Esophagus (tissue), 2 donors: ENCODE data around the gene TSPAN17. TPM values are rescaled to one million over a fixed set of nuclear protein-coding genes. Genes with fewer than 3 reads are reported as not detected.

Experiments
- H3K27ac ChIP-seq, 2 donors: one replicate each; pipeline ENCODE4 v1.5.1; 2013; ENCODE audit warnings: low read depth in 2 of 2, mild to moderate bottlenecking in 2 of 2, inconsistent platforms in 1 of 2, low read length in 1 of 2, moderate library complexity in 1 of 2
- H3K27me3 ChIP-seq, 2 donors: one replicate each; pipeline ENCODE4 v1.6.1; 2013; ENCODE audit warnings: low read length in 2 of 2, control low read depth in 1 of 2, mild to moderate bottlenecking in 1 of 2; ENCODE audit not compliant: insufficient read depth in 2 of 2, control insufficient read depth in 1 of 2
- H3K36me3 ChIP-seq, 2 donors: one replicate each; pipeline ENCODE4 v1.6.1; 2013; ENCODE audit warnings: low read length in 1 of 2; ENCODE audit not compliant: control insufficient read depth in 2 of 2, insufficient read depth in 2 of 2
- H3K4me1 ChIP-seq, 2 donors: one replicate each; pipeline ENCODE4 v1.6.1; 2013; ENCODE audit warnings: low read length in 1 of 2; ENCODE audit not compliant: control insufficient read depth in 2 of 2, insufficient read depth in 2 of 2
- H3K4me3 ChIP-seq, 2 donors: one replicate each; pipeline ENCODE4 v1.5.1; 2013; ENCODE audit warnings: low read length in 2 of 2, mild to moderate bottlenecking in 2 of 2, low read depth in 1 of 2, moderate library complexity in 1 of 2
- H3K9me3 ChIP-seq, 2 donors: one replicate each; pipeline ENCODE4 v1.6.1; 2013; ENCODE audit warnings: mild to moderate bottlenecking in 2 of 2, low read depth in 1 of 2, low read length in 1 of 2, moderate library complexity in 1 of 2; ENCODE audit not compliant: control insufficient read depth in 2 of 2, insufficient read depth in 1 of 2
- WGBS, 2 donors: extraction: QIAGEN DNeasy Blood & Tissue Kit; methylation state at CpG; one replicate each; pipeline ENCODE4 v1.1.7; 2013; 5-methylcytosine and 5-hydroxymethylcytosine counted together
- polyA plus RNA-seq, 2 donors: library from polyadenylated mRNA; stranded (reverse); fragments of 200-250 nt; gene quantifications; one replicate each; pipeline ENCODE4 v1.2.3, GENCODE V29; 2013
- donor health status: healthy with polysubstance abuse.
- donor health status: Bipolar disorder and iron deficiency.

TSPAN17 gene
- polyA plus RNA-seq, 2 donors = 15.7 to 21.3 TPM

- Histone ChIP-seq H3K4me1 (peaks cover 11 to 12% of the 10 kb centered on the region in 2 donors), H3K36me3 (no peaks in the 10 kb centered on the region), H3K9me3 (no peaks in the 10 kb centered on the region), H3K27ac (peak overlapping the region in 1 of 2 donors; percentile 48), H3K4me3 (no peak overlapping the region), H3K27me3 (no peaks in the 10 kb centered on the region)
- 90 to 93% methylated on average over 7 of the region's 7 CpGs for WGBS, 2 donors
These were observed 1.1 kb upstream of the TSPAN17 start for GRCh38 chr5:176646049-176646706.

GRCh38 chr5:176646707-176647029 is 616 bp upstream of the TSPAN17 start:
- Histone ChIP-seq H3K4me1 (peaks cover 12 to 13% of the 10 kb centered on the region in 2 donors), H3K36me3 (no peaks in the 10 kb centered on the region), H3K27me3 (no peaks in the 10 kb centered on the region), H3K9me3 (no peaks in the 10 kb centered on the region), H3K4me3 (peak overlapping the region; percentile 30 to 80), H3K27ac (peak overlapping the region; percentile 48 to 64)
- WGBS, 2 donors = 17 to 19% methylated on average over 11 of the region's 11 CpGs

GRCh38 chr5:176647843-176648473 is 674 bp downstream of the TSPAN17 start:
- H3K4me3 ChIP-seq = peak overlapping the region; percentile 55 to 80
- peaks cover 0 to 5% of the 10 kb centered on the region in 2 donors for H3K36me3 ChIP-seq
- no peaks in the 10 kb centered on the region for H3K9me3 ChIP-seq
- H3K27ac ChIP-seq = peak overlapping the region in 1 of 2 donors; percentile 56
- WGBS, 2 donors = 7 to 11% methylated on average over 17 to 20 of the region's 20 CpGs
- H3K4me1 ChIP-seq = peaks cover 12 to 13% of the 10 kb centered on the region in 2 donors
- H3K27me3 ChIP-seq = no peaks in the 10 kb centered on the region

- Histone ChIP-seq H3K4me3 (peak overlapping the region; percentile 20 to 80), H3K27ac (peak overlapping the region in 1 of 2 donors; percentile 56), H3K9me3 (no peaks in the 10 kb centered on the region), H3K4me1 (peaks cover 12 to 17% of the 10 kb centered on the region in 2 donors), H3K27me3 (no peaks in the 10 kb centered on the region), H3K36me3 (peaks cover 0 to 9% of the 10 kb centered on the region in 2 donors)
- WGBS, 2 donors = 60 to 61% methylated on average over 15 of the region's 15 CpGs
These were observed 1.4 kb downstream of the TSPAN17 start for GRCh38 chr5:176648474-176649194.

GRCh38 chr5:176650354-176650884 is 3.1 kb downstream of the TSPAN17 start:
- Histone ChIP-seq H3K27ac (no peak overlapping the region), H3K4me3 (no peak overlapping the region), H3K9me3 (no peaks in the 10 kb centered on the region), H3K36me3 (peaks cover 0 to 9% of the 10 kb centered on the region in 2 donors), H3K4me1 (peaks cover 8 to 23% of the 10 kb centered on the region in 2 donors), H3K27me3 (no peaks in the 10 kb centered on the region)
- WGBS, 2 donors = 74 to 78% methylated on average over 8 of the region's 8 CpGs

GRCh38 chr5:176651472-176651980 is 4.2 kb downstream of the TSPAN17 start:
- H3K27me3 ChIP-seq = no peaks in the 10 kb centered on the region
- H3K4me3 ChIP-seq = no peak overlapping the region
- whole genome bisulfite sequencing, 2 donors = 93% methylated on average over 17 of the region's 17 CpGs
- H3K9me3 ChIP-seq = no peaks in the 10 kb centered on the region
- H3K36me3 ChIP-seq = peaks cover 0 to 16% of the 10 kb centered on the region in 2 donors
- H3K4me1 ChIP-seq = peaks cover 8 to 23% of the 10 kb centered on the region in 2 donors
- no peak overlapping the region for H3K27ac ChIP-seq

GRCh38 chr5:176652136-176652535 is 4.9 kb downstream of the TSPAN17 start:
- WGBS, 2 donors = 78 to 80% methylated on average over 8 of the region's 8 CpGs
- Histone ChIP-seq H3K4me1 (peaks cover 8 to 21% of the 10 kb centered on the region in 2 donors), H3K9me3 (no peaks in the 10 kb centered on the region), H3K4me3 (no peak overlapping the region), H3K27ac (no peak overlapping the region), H3K36me3 (peaks cover 0 to 19% of the 10 kb centered on the region in 2 donors), H3K27me3 (no peaks in the 10 kb centered on the region)

GRCh38 chr5:176653401-176654385 is 6.4 kb downstream of the TSPAN17 start:
- no peak overlapping the region for H3K4me3 ChIP-seq
- no peaks in the 10 kb centered on the region for H3K9me3 ChIP-seq
- peaks cover 0 to 17% of the 10 kb centered on the region in 2 donors for H3K4me1 ChIP-seq
- peak overlapping the region in 1 of 2 donors; percentile 39 for H3K27ac ChIP-seq
- H3K36me3 ChIP-seq = peaks cover 0 to 22% of the 10 kb centered on the region in 2 donors
- WGBS, 2 donors = 60 to 64% methylated on average over 18 of the region's 18 CpGs
- no peaks in the 10 kb centered on the region for H3K27me3 ChIP-seq
